Measurements from ENCODE around the gene KANTR. TPM values are rescaled to one million over a fixed set of nuclear protein-coding genes. Genes with fewer than 3 reads are reported as not detected.

Gene KANTR
- total RNA-seq = 10 to 100 TPM in 1 of 2 donors, 1 to 10 TPM in 1; 5.7 to 17.6 TPM

DNA sequence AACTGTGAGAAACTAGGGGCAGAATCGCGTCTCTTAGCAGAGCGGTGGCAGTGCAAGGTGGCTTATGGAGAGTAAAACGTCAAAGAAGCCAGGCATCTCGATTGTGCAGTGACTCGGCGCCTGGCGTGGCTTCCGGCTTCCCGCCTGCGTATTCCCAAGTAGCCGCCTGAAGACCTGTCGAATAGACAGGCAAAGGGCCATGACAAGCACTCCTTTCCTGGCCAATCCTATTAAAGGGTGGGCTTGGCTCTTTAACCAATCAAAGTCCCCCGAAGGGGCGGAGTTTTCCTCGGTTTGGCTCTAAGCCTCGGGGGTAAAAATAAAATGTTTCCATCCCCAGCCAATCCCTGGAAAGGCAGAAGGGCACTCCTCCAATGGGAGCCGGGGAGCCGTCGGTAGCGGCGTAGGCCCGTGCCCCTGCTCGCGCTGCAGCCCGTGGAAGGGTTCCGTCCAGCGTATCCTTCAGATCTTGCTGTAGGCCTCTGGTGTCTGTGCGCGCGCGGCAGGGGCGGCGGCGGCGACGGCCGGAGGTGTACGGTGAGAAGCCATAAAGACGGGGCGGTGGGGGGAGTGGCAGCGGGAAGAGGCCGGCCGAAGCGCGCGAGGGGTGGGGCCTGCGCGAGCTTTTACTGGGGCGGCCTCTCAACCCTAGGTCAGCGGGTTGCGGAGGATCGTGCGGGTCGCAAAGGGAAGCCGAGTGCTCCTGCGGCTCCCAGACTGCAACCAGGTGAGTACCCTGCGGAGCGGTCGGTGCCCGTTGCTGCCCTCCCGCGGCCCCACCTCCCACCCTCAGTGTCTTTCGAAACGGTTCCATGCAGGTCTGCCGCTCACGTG lies at the start of gene KANTR:
TSS of gene KANTR (plus strand) at position 395 of the 834 bp plus-strand sequence. CDS start 30,131 bp downstream, outside the sequence.
- Mint-ChIP-seq H3K27ac (peak within 1 kb of the TSS; percentile 61 to 63), H3K36me3 (no peaks in the 10 kb centered on the region), H3K9me3 (no peaks in the 10 kb centered on the region), H3K27me3 (peaks cover 0 to 11% of the 10 kb centered on the region in 2 donors), H3K4me3 (peak within 1 kb of the TSS; percentile 86), H3K4me1 (ENCODE audit: low read depth in 2 of 2) (peaks cover 6 to 16% of the 10 kb centered on the region in 2 donors)
- peak; percentile 92 for ATAC-seq
- peak; percentile 86 for DNase-seq (ENCODE audit: low spot score)

- no peaks in the 10 kb centered on the region for H3K36me3 Mint-ChIP-seq
Observed at GRCh38 chrX:53044995-53045394, 48.9 kb upstream of the KANTR start.

GRCh38 chrX:53047228-53047627 lies 46.7 kb upstream of the KANTR start:
- ATAC-seq = no peak

More at GRCh38 chrX:53044995-53045394, 48.9 kb upstream of the KANTR start:
- H3K27me3 Mint-ChIP-seq = peaks cover 7 to 28% of the 10 kb centered on the region in 2 donors
- H3K4me3 Mint-ChIP-seq = no peak overlapping the region
- ATAC-seq = no peak
- no peaks in the 10 kb centered on the region for H3K4me1 Mint-ChIP-seq (ENCODE audit: low read depth in 2 of 2)
- H3K9me3 Mint-ChIP-seq = no peaks in the 10 kb centered on the region
- H3K27ac Mint-ChIP-seq = no peak overlapping the region
- DNase-seq (ENCODE audit: low spot score) = no peak

GRCh38 chrX:53048169-53049126 lies 45.5 kb upstream of the KANTR start, which contains the start of gene GPR173:
TSS of gene GPR173 (plus strand) at chrX:53048789. CDS start at chrX:53076622, 27,833 bp downstream.
- H3K4me3 Mint-ChIP-seq = no peak within 1 kb of the TSS
- no peak for ATAC-seq
- no peak within 1 kb of the TSS for H3K27ac Mint-ChIP-seq

More at GRCh38 chrX:53047228-53047627, 46.7 kb upstream of the KANTR start:
- Mint-ChIP-seq H3K36me3 (no peaks in the 10 kb centered on the region), H3K27ac (no peak overlapping the region), H3K4me1 (ENCODE audit: low read depth in 2 of 2) (no peaks in the 10 kb centered on the region), H3K9me3 (no peaks in the 10 kb centered on the region), H3K27me3 (peaks cover 7 to 22% of the 10 kb centered on the region in 2 donors), H3K4me3 (no peak overlapping the region)
- DNase-seq (ENCODE audit: low spot score) = no peak

GRCh38 chrX:53049127-53049517 lies 44.8 kb upstream of the KANTR start:
- Mint-ChIP-seq H3K4me3 (no peak overlapping the region), H3K4me1 (ENCODE audit: low read depth in 2 of 2) (no peaks in the 10 kb centered on the region), H3K9me3 (no peaks in the 10 kb centered on the region), H3K27ac (no peak overlapping the region), H3K36me3 (no peaks in the 10 kb centered on the region), H3K27me3 (peaks cover 4 to 14% of the 10 kb centered on the region in 2 donors)
- DNase-seq (ENCODE audit: low spot score) = no peak
- no peak for ATAC-seq

More at GRCh38 chrX:53048169-53049126, 45.5 kb upstream of the KANTR start, which contains the start of gene GPR173:
- no peak for DNase-seq (ENCODE audit: low spot score)
- Mint-ChIP-seq H3K4me1 (ENCODE audit: low read depth in 2 of 2) (no peaks in the 10 kb centered on the region), H3K9me3 (no peaks in the 10 kb centered on the region), H3K36me3 (no peaks in the 10 kb centered on the region), H3K27me3 (peaks cover 7 to 19% of the 10 kb centered on the region in 2 donors)

DNA sequence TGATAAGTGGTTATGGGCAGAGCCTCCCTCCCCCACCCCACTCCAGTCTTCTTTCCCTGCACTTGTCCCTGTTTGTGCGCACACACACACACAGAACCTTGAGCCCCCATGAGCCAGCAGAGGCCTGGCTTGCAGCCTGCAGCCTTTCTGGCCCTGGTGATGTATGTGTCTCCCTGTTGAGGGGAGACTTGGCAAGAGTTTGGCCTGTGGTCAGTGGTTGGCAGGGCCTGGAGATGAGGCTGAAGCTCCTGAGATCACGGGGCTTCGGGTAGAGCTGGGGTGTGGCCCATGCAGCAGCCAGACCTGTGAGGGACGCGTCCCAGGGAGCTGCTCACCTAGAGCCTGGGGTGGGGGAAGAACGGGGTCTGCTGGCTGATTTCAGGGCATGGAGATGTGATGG lies 43.1 kb upstream of the KANTR start:
- peaks cover 0 to 6% of the 10 kb centered on the region in 2 donors for H3K27me3 Mint-ChIP-seq
- H3K9me3 Mint-ChIP-seq = no peaks in the 10 kb centered on the region
- H3K27ac Mint-ChIP-seq = no peak overlapping the region
- ATAC-seq (no peak), DNase-seq (ENCODE audit: low spot score) (no peak)
- H3K4me3 Mint-ChIP-seq = no peak overlapping the region
- no peaks in the 10 kb centered on the region for H3K36me3 Mint-ChIP-seq
- no peaks in the 10 kb centered on the region for H3K4me1 Mint-ChIP-seq (ENCODE audit: low read depth in 2 of 2)

- DNase-seq (ENCODE audit: low spot score) = no peak
- no peaks in the 10 kb centered on the region for H3K36me3 Mint-ChIP-seq
- no peak for ATAC-seq
- H3K27ac Mint-ChIP-seq = no peak overlapping the region
- no peaks in the 10 kb centered on the region for H3K9me3 Mint-ChIP-seq
- H3K4me1 Mint-ChIP-seq (ENCODE audit: low read depth in 2 of 2) = peaks cover 0 to 11% of the 10 kb centered on the region in 2 donors
- H3K4me3 Mint-ChIP-seq = no peak overlapping the region
- no peaks in the 10 kb centered on the region for H3K27me3 Mint-ChIP-seq
Observed at GRCh38 chrX:53055244-53055849, 38.6 kb upstream of the KANTR start.

DNA sequence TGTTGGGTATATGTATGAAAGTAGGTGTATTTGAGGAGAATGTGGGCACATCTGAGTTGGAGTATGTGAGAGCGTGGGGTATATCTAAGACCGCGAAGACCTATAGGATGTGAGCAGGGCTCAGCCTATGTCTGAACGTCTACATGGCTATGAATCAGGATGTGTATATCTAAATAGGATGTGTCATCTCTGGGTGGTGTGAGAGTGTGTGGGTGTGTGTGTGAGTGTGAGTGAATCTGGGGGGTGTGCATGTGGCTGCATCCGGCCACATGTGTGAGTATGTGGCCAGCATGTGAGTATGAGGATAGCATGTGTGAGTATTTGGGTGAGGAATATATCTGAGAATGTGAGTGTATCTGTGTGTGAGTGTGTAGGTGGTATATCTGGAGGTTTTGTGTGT lies 37.6 kb upstream of the KANTR start:
- Mint-ChIP-seq H3K4me3 (no peak overlapping the region), H3K36me3 (no peaks in the 10 kb centered on the region), H3K27me3 (no peaks in the 10 kb centered on the region), H3K27ac (no peak overlapping the region), H3K4me1 (ENCODE audit: low read depth in 2 of 2) (peaks cover 0 to 11% of the 10 kb centered on the region in 2 donors), H3K9me3 (no peaks in the 10 kb centered on the region)
- DNase-seq (ENCODE audit: low spot score) (no peak), ATAC-seq (peak; percentile 58 to 65)

DNA sequence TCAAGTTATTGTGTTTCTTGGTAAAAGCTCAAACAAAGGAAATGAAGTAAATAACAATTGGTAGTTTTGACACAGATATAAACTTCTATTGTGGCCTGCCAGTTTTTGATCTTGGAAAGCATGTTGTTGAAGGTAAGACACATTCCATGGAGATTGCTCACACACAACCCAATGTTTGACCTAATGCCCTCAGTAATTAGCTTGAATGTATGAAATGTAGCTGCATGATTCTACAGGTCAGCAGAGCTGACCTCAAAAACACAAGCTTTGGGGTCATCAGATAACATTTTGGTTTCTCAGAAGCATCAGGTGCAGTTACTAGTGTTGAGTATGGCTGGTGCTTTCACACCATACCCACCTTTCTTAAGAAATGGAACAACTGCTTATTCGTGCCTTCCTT lies 28.8 kb upstream of the KANTR start:
- ATAC-seq (no peak), DNase-seq (ENCODE audit: low spot score) (no peak)
- Mint-ChIP-seq H3K9me3 (no peaks in the 10 kb centered on the region), H3K4me3 (no peak overlapping the region), H3K36me3 (no peaks in the 10 kb centered on the region), H3K27ac (no peak overlapping the region), H3K27me3 (peaks cover 0 to 9% of the 10 kb centered on the region in 2 donors), H3K4me1 (ENCODE audit: low read depth in 2 of 2) (no peaks in the 10 kb centered on the region)

DNA sequence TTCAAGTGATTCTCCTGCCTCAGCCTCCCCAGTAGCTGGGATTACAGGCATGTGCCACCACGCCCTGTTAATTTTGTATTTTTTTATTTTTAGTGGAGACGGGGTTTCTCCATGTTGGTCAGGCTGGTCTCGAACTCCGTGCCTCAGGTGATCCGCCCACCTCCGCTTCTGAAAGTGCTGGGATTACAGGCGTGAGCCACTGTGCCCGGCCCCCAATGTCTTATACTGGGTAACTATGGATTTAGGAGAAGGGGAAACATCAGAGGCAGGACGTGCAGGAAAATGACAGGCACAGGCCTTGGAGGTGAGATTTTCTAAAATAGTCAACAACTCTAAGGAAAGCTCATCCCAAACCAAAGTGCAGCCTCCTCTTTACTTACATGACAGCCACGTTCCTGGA lies 22.9 kb upstream of the KANTR start:
- H3K36me3 Mint-ChIP-seq = no peaks in the 10 kb centered on the region
- DNase-seq (ENCODE audit: low spot score) (no peak), ATAC-seq (no peak)
- peaks cover 14 to 15% of the 10 kb centered on the region in 2 donors for H3K4me1 Mint-ChIP-seq (ENCODE audit: low read depth in 2 of 2)
- no peak overlapping the region for H3K27ac Mint-ChIP-seq
- no peaks in the 10 kb centered on the region for H3K9me3 Mint-ChIP-seq
- no peak overlapping the region for H3K4me3 Mint-ChIP-seq
- peaks cover 0 to 5% of the 10 kb centered on the region in 2 donors for H3K27me3 Mint-ChIP-seq

- Mint-ChIP-seq H3K27ac (peak overlapping the region in 1 of 2 donors; percentile 2), H3K4me1 (ENCODE audit: low read depth in 2 of 2) (peaks cover 14 to 15% of the 10 kb centered on the region in 2 donors), H3K36me3 (no peaks in the 10 kb centered on the region), H3K27me3 (peaks cover 0 to 5% of the 10 kb centered on the region in 2 donors), H3K9me3 (no peaks in the 10 kb centered on the region), H3K4me3 (peak overlapping the region; percentile 76)
- DNase-seq (ENCODE audit: low spot score) (peak; percentile 76), ATAC-seq (peak; percentile 78 to 87)
Observed at GRCh38 chrX:53071604-53072417, 22.1 kb upstream of the KANTR start.

DNA sequence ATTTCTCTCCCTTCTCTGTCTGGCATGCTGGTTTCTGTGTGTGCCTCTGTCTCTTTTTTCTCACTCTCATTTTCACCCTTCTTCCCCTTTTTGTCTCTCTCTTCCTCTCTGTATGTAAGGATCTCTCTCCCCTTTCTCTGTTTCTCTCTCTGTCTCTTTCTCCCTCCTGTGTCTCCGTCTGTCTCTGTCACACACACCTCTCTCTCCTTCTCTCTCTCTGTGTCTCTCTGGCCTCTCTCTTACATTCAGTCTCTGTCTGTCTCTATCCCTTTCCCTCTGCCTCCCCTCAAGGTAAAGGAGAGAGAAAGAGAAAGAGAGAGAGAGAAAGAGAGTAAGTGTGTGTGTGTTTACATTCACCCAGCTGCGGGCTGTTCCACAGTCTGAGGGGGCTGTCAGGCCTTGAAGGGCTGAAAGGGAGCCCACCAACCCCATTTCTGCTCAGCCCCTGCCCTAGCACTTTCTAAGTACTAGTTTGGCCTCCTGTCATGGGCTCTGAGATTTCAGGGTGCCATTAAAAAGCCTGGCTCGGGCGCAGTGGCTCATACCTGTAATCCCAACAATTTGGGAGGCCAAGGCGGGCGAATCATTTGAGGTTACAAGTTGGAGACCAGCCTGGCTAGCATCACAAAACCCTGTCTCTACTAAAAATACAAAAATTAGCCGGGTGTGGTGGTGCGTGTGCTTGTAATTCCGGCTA lies 21.4 kb upstream of the KANTR start:
- Mint-ChIP-seq H3K36me3 (no peaks in the 10 kb centered on the region), H3K4me1 (ENCODE audit: low read depth in 2 of 2) (peaks cover 14 to 15% of the 10 kb centered on the region in 2 donors), H3K27ac (peak overlapping the region in 1 of 2 donors; percentile 2), H3K27me3 (no peaks in the 10 kb centered on the region), H3K4me3 (peak overlapping the region; percentile 76), H3K9me3 (no peaks in the 10 kb centered on the region)
- ATAC-seq (no peak), DNase-seq (ENCODE audit: low spot score) (no peak)
